ENCODE data around the gene NFATC2.

The NFATC2 gene

GRCh38 chr20:51426718-51427650, 115.5 kb downstream of the NFATC2 start:
- DNase-seq, result no peak

GRCh38 chr20:51425347-51426106, 117.0 kb downstream of the NFATC2 start:
- no peak for DNase-seq

GRCh38 chr20:51424270-51425117, 118.0 kb downstream of the NFATC2 start:
- DNase-seq, result no peak

GRCh38 chr20:51423810-51424209, 118.7 kb downstream of the NFATC2 start:
- DNase-seq, result no peak

- peak; percentile 4 for DNase-seq
These were observed 119.2 kb downstream of the NFATC2 start for GRCh38 chr20:51423290-51423667.

GRCh38 chr20:51422514-51423289, 119.8 kb downstream of the NFATC2 start:
- no peak for DNase-seq

- no peak for DNase-seq
These were observed 121.7 kb downstream of the NFATC2 start for GRCh38 chr20:51420805-51421204.

- DNase-seq, result no peak
These were observed 122.4 kb downstream of the NFATC2 start for GRCh38 chr20:51420111-51420510.

GRCh38 chr20:51419646-51420045, 122.9 kb downstream of the NFATC2 start:
- DNase-seq, result no peak

GRCh38 chr20:51419231-51419630, 123.3 kb downstream of the NFATC2 start:
- no peak for DNase-seq

- DNase-seq, result no peak
These were observed 124.4 kb downstream of the NFATC2 start for GRCh38 chr20:51418137-51418529.

- DNase-seq, result no peak
These were observed 125.0 kb downstream of the NFATC2 start for GRCh38 chr20:51417250-51418136.

- DNase-seq, result no peak
These were observed 125.8 kb downstream of the NFATC2 start for GRCh38 chr20:51416532-51417249.

GRCh38 chr20:51413857-51414256, 128.7 kb downstream of the NFATC2 start:
- DNase-seq, result no peak

- no peak for DNase-seq
These were observed 129.5 kb downstream of the NFATC2 start for GRCh38 chr20:51412951-51413481.

- no peak for DNase-seq
These were observed 130.1 kb downstream of the NFATC2 start for GRCh38 chr20:51412333-51412871.

GRCh38 chr20:51411870-51412269, 130.6 kb downstream of the NFATC2 start:
- DNase-seq, result no peak

- no peak for DNase-seq
These were observed 131.8 kb downstream of the NFATC2 start for GRCh38 chr20:51410586-51411325.
